K562 (cell line): ENCODE results near the gene SZT2. TPM values are rescaled to one million over a fixed set of nuclear protein-coding genes. Genes with fewer than 3 reads are reported as not detected.

ENCODE experiments used
- ATAC-seq: fragments of 200-7000 bp; cut with Tn5 transposase; 3 replicates; pipeline ENCODE4 v1.9.1; 2020; ENCODE audit warnings: moderate library complexity
- BruUV-seq: library from RNA; stranded (reverse); fragments of 400-500 nt; replicated peaks from 2 replicates; lab custom pipeline; 2021; lab: Mats Ljungman, UMichigan
- CTCF ChIA-PET: fragments of 300-600 bp; formaldehyde crosslinking; extraction: SDS; loops from one replicate; lab custom pipeline; 2021; ENCODE audit warnings: low intra/inter-chr PET ratio; lab: Yijun Ruan, JAX
- POLR2A ChIA-PET: fragments of 300-600, 350-650 bp; sonication (Branson Sonifier 250); formaldehyde crosslinking; extraction: SDS; loops from one replicate; lab custom pipeline; 2021; ENCODE audit warnings: antibody characterized with exemption, inconsistent platforms; lab: Yijun Ruan, JAX
- DNase-seq, 4 experiments: peaks; one replicate each; pipeline versions ENCODE4 v3.0.0 to v3.0.0-alpha.2; 2011 to 2018; ENCODE audit warnings: low spot score in 3 of 4, mixed read lengths in 3 of 4; ENCODE audit errors: extremely low read depth in 1 of 4
- FAIRE-seq: peaks from 2 replicates; lab custom pipeline; 2011; peaks lifted over from hg19 to GRCh38; lab: Jason Lieb, UNC
- H2AFZ ChIP-seq: 2 replicates; pipeline ENCODE4 v1.6.0; 2011; ENCODE audit warnings: low read depth, low read length, control low read depth, inconsistent platforms
- H3K27ac ChIP-seq: fragments of 200-600 bp; 3 replicates; pipeline ENCODE4 v1.8.0; 2011; ENCODE audit warnings: low read depth, mild to moderate bottlenecking, control low read depth, inconsistent platforms, low read length, moderate library complexity, mixed read lengths; ENCODE audit errors: extremely low read depth
- H3K27me3 ChIP-seq, 2 experiments: fragments of 300-600 bp in 1 of 2; 2 replicates in 1 of 2; 3 replicates in 1 of 2; pipeline versions ENCODE4 v1.6.0 to v1.8.0; 2011; ENCODE audit warnings: inconsistent platforms in 2 of 2, low read length in 2 of 2, mild to moderate bottlenecking in 1 of 2, mixed read lengths in 1 of 2, moderate library complexity in 1 of 2; ENCODE audit not compliant: control insufficient read depth in 2 of 2, insufficient read depth in 2 of 2
- H3K36me3 ChIP-seq: fragments of 300-600 bp; 3 replicates; pipeline ENCODE4 v1.8.0; 2011; ENCODE audit warnings: mild to moderate bottlenecking, low read length, inconsistent platforms; ENCODE audit not compliant: control insufficient read depth, insufficient read depth
- H3K4me1 ChIP-seq, 2 experiments: fragments of 200-600 bp in 1 of 2; replicated peaks in 1 of 2; 2 replicates in 1 of 2; 3 replicates in 1 of 2; pipeline versions ENCODE4 v1.5.1 to v1.8.0; 2011; ENCODE audit warnings: inconsistent platforms in 2 of 2, low read length in 2 of 2, mild to moderate bottlenecking in 1 of 2, mixed read lengths in 1 of 2, moderate library complexity in 1 of 2; ENCODE audit not compliant: control insufficient read depth in 2 of 2, insufficient read depth in 2 of 2
- H3K4me2 ChIP-seq: 2 replicates; pipeline ENCODE4 v1.6.1; 2011; ENCODE audit warnings: low read length, control low read depth, inconsistent platforms, mixed read lengths; ENCODE audit not compliant: insufficient read depth
- H3K4me3 ChIP-seq: fragments of 200-600 bp; sonication (generic), shearing (Covaris generic); 2 replicates; pipeline ENCODE4 v1.5.1; 2016; ENCODE audit warnings: control low read depth, inconsistent platforms
- H3K79me2 ChIP-seq: fragments of 200-600 bp; 3 replicates; pipeline ENCODE4 v1.8.0; 2011; ENCODE audit warnings: low read length, inconsistent platforms; ENCODE audit not compliant: control insufficient read depth, insufficient read depth
- H3K9ac ChIP-seq, 2 experiments: 2 replicates each; pipeline versions ENCODE4 v1.6.0 to v1.6.1; 2011; ENCODE audit warnings: low read depth in 2 of 2, low read length in 2 of 2, control low read depth in 1 of 2, inconsistent platforms in 1 of 2, mild to moderate bottlenecking in 1 of 2, mixed read lengths in 1 of 2; ENCODE audit not compliant: insufficient read depth in 1 of 2
- H3K9me1 ChIP-seq: one replicate; pipeline ENCODE4 v1.6.0; 2011; ENCODE audit warnings: inconsistent platforms, mild to moderate bottlenecking, low read length, moderate library complexity; ENCODE audit not compliant: control insufficient read depth, insufficient read depth
- H3K9me3 ChIP-seq: replicated peaks from 2 replicates; pipeline ENCODE4 v1.5.1; 2011; ENCODE audit warnings: low read depth, low read length, inconsistent platforms; ENCODE audit not compliant: control insufficient read depth, insufficient read depth
- H4K20me1 ChIP-seq: replicated peaks from 2 replicates; pipeline ENCODE4 v1.6.1; 2011; ENCODE audit warnings: low read length, inconsistent platforms, mixed read lengths; ENCODE audit not compliant: control insufficient read depth, insufficient read depth
- CREBBP ChIP-seq: IDR thresholded peaks from one replicate; pipeline ENCODE4 v1.6.1; 2012; ENCODE audit warnings: low read depth, mild to moderate bottlenecking, control low read depth, inconsistent platforms, low read length
- DMBX1 ChIP-seq: fragments of 250-450 bp; sonication (Bioruptor Pico); IDR thresholded peaks from 2 replicates; pipeline ENCODE4 v1.8.0; 2022; ENCODE audit warnings: inconsistent platforms, mild to moderate bottlenecking, moderate library complexity, borderline replicate concordance
- FOXJ2 ChIP-seq: fragments of 200-800 bp; sonication (Bioruptor generic); IDR thresholded peaks from 2 replicates; pipeline ENCODE4 v1.6.1; 2016; ENCODE audit warnings: missing genetic modification characterization, missing compliant biosample characterization
- HDGF ChIP-seq: fragments of 450-650 bp; IDR thresholded peaks from 2 replicates; pipeline ENCODE4 v1.6.1; 2016
- HLTF ChIP-seq: fragments of 450-650 bp; IDR thresholded peaks from 2 replicates; pipeline ENCODE4 v1.6.1; 2016
- PCBP1 ChIP-seq: fragments of 200-400 bp; formaldehyde crosslinking; IDR thresholded peaks from 2 replicates; pipeline ENCODE4 v1.6.1; 2018; ENCODE audit warnings: mild to moderate bottlenecking, low read depth, low read length; ENCODE audit not compliant: poor library complexity, severe bottlenecking
- SIN3A ChIP-seq, 2 experiments: fragments of 150-350 bp in 1 of 2; IDR thresholded peaks; 2 replicates each; pipeline ENCODE4 v1.6.1; 2011 to 2016; ENCODE audit warnings: borderline replicate concordance in 2 of 2, low read depth in 2 of 2, low read length in 2 of 2, mild to moderate bottlenecking in 2 of 2, moderate library complexity in 2 of 2; ENCODE audit not compliant: control insufficient read depth in 1 of 2
- SP2 ChIP-seq: IDR thresholded peaks from 2 replicates; pipeline ENCODE4 v1.6.1; 2011; ENCODE audit warnings: mild to moderate bottlenecking, low read depth, low read length, moderate library complexity; ENCODE audit not compliant: poor library complexity, severe bottlenecking; ENCODE audit errors: extremely low read depth
- ZBTB34 ChIP-seq: fragments of 250-450 bp; sonication (Bioruptor Pico); IDR thresholded peaks from 2 replicates; pipeline ENCODE4 v1.8.0; 2021; ENCODE audit warnings: mild to moderate bottlenecking, moderate library complexity
- ZC3H11A ChIP-seq: IDR thresholded peaks from 2 replicates; pipeline ENCODE4 v1.6.1; 2012; ENCODE audit warnings: low read depth, low read length, improper control_type of control experiment
- ZNF354B ChIP-seq: fragments of 250-450 bp; sonication (Bioruptor Pico); IDR thresholded peaks from 2 replicates; pipeline ENCODE4 v1.4.0; 2020
- ZSCAN29 ChIP-seq: fragments of 450-650 bp; IDR thresholded peaks from 2 replicates; pipeline ENCODE4 v1.6.1; 2017
- WGBS: fragments of 100-300 bp; shearing (Covaris generic); methylation state at CpG from one replicate; pipeline ENCODE4 v1.1.6; 2016; ENCODE audit warnings: low coverage, mixed read lengths; ENCODE audit not compliant: insufficient coverage; ENCODE audit errors: missing lambda C conversion rate; 5-methylcytosine and 5-hydroxymethylcytosine counted together
- in situ Hi-C: fragments of 300-500 bp; cut with MboI; formaldehyde crosslinking; loops from 4 replicates; pipeline ENCODE4 v1.15.0; 2018; ENCODE audit warnings: inconsistent platforms, mixed read lengths
- intact Hi-C: fragments of 100-400 bp; cut with micrococcal nuclease; formaldehyde crosslinking; loops from 2 replicates; pipeline ENCODE4 v1.14.2; 2022
- polyA plus RNA-seq, 8 experiments: library from polyadenylated mRNA; depleted of rRNA in 4 of 8; stranded (reverse) in 5 of 8; unstranded in 3 of 8; fragments of >200 nt; fragmentation: Nextera tagmentation in 2 of 8; fragmentation: Illumina TruSeq in 1 of 8; extraction: Ambion mirVana in 2 of 8; extraction: Trizol in 1 of 8; gene quantifications; 2 replicates each; pipeline versions ENCODE4 v1.2.1 to v1.2.3, GENCODE V29; 2011 to 2014; ENCODE audit warnings: inconsistent platforms in 1 of 8, missing spikeins in 1 of 8
- total RNA-seq, 7 experiments: library from RNA; depleted of rRNA in 6 of 7; stranded (reverse); fragments of >200 nt in 6 of 7; fragmentation: Illumina TruSeq in 2 of 7; extraction: Trizol in 2 of 7; gene quantifications; 2 replicates each; pipeline versions ENCODE4 v1.2.1 to v1.2.3, GENCODE V29; 2011 to 2021; ENCODE audit warnings: low replicate concordance in 1 of 7

Gene SZT2
- total and polyA plus RNA-seq, 9 of the 15 experiments (the other 6 are each of a cell fraction or from before 2014, with no cell fraction given), result 0.88 to 31.0 (median 12.8) TPM

- TF ChIP-seq SP2, result no peak
- TF ChIP-seq HDGF, result no peak
- no peak for TF ChIP-seq CREBBP
- TF ChIP-seq ZC3H11A, result no peak
- no peak for TF ChIP-seq FOXJ2 (tag)
- TF ChIP-seq SIN3A (IDR thresholded peaks at IDR 0.05; ENCODE audit: borderline replicate concordance in 2 of 2, control insufficient read depth in 1 of 2, low read depth in 2 of 2, low read length in 2 of 2), result no peak
- TF ChIP-seq PCBP1, result no peak
- TF ChIP-seq ZNF354B, result no peak
- no peak for TF ChIP-seq HLTF
- TF ChIP-seq ZSCAN29, result no peak
- no peak for TF ChIP-seq ZBTB34
- no peak for TF ChIP-seq DMBX1 (CRISPR knock-in tag)
- in situ Hi-C loops (no loop called here), intact Hi-C loops (no loop called here)
- CTCF ChIA-PET, result no interaction called here
- no TSS peak for BruUV-seq
- Histone ChIP-seq H3K9me1 (no peaks in the 10 kb centered on the region), H3K79me2 (no peaks in the 10 kb centered on the region), H3K9ac (peak overlapping the region in 1 of 2 experiments; percentile 21; a peak in 1 of 4 replicates), H3K4me2 (no peak overlapping the region), H2AFZ (no peak overlapping the region), H3K9me3 (no peaks in the 10 kb centered on the region), H3K4me3 (no peak overlapping the region), H3K27ac (no peak overlapping the region), H3K36me3 (peaks cover 33% of the 10 kb centered on the region; the same call in 2 of the 3 replicates), H4K20me1 (no peaks in the 10 kb centered on the region), H3K27me3 (no peaks in the 10 kb centered on the region), H3K4me1 (no peaks in the 10 kb centered on the region)
- no peak for DNase-seq
- no peak for FAIRE-seq
- 81% methylated on average over 8 of the region's 8 CpGs for WGBS
- POLR2A ChIA-PET, result interaction anchor here (1.1 to 1.3 kb wide), 2 partner anchors 14 to 24 kb away, joined by 3 to 5 read pairs; no protein-coding TSS in a partner anchor
- ATAC-seq, result no peak
Observed at GRCh38 chr1:43438576-43438952, 48.9 kb downstream of the SZT2 start.
